NT2/D1 (cell line): ENCODE data around the gene EXD2.

Source experiments
- YY1 ChIP-seq: IDR thresholded peaks from 2 replicates; pipeline ENCODE4 v1.6.1; 2011; ENCODE audit not compliant: insufficient read length, insufficient read depth
- ZNF274 ChIP-seq: IDR thresholded peaks from 2 replicates; pipeline ENCODE4 v1.6.1; 2011; ENCODE audit warnings: mild to moderate bottlenecking, low read depth, low read length

DNA sequence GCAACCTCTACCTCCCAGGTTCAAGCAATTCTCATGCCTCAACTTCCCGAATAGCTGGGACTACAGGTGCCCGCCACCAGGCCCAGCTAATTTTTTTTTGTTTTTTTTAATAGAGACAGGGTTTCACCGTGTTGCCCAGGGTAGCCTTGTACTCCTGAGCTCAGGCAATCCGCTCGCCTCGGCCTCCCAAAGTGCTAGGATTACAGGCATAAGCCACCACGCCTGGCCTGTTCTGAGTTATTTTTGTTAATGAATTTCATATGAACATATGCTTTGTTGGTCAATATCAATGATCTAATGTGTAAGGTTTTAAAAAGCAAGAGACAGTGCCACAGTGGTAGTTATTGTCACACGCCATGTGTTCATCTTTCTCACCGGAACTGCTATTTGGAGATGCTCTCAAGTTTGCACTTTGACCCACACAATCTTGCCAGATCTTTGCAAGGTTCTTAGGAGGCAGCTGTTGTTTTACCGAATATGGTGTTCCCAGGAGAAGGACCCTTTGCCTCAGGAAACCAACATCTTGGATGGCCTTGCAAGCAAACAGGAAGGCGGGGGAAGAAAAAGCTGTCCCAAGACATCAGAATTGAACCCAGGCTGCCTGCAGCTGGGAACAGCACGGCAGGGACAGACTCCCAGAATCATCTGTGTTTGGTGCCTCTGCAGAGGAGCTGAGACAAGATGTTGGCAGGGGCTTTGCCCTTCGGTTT is 98.7 kb downstream of the EXD2 start:
- no peak for TF ChIP-seq YY1
- TF ChIP-seq ZNF274, result no peak
